Inferior parietal cortex (tissue), 1 donor: Measurements from ENCODE around the gene TEKT4.
"Not testable (repeated sequence)": the region's sequence is repeated elsewhere in the genome, so short reads cannot be mapped to it uniquely, and the experiment has no call there.

ENCODE experiments used
- DNase-seq: peaks from one replicate; pipeline ENCODE4 v3.0.0-alpha.2; 2016; ENCODE audit errors: extremely low spot score

Gene TEKT4

GRCh38 chr2:94875820-94876522 is 4.7 kb downstream of the TEKT4 start:
- no peak for DNase-seq

- no peak for DNase-seq
Observed at GRCh38 chr2:94876523-94876863, 5.3 kb downstream of the TEKT4 start.

- no peak for DNase-seq
Observed at GRCh38 chr2:94877129-94877528, 5.9 kb downstream of the TEKT4 start.

- DNase-seq, result not testable (repeated sequence)
Observed at GRCh38 chr2:94878575-94878974, 7.3 kb downstream of the TEKT4 start.

- no peak for DNase-seq
Observed at GRCh38 chr2:94879314-94879981, 8.2 kb downstream of the TEKT4 start.

GRCh38 chr2:94879982-94880377 is 8.8 kb downstream of the TEKT4 start:
- DNase-seq, result no peak

GRCh38 chr2:94880507-94880906 is 9.3 kb downstream of the TEKT4 start:
- DNase-seq, result no peak

GRCh38 chr2:94881070-94881469 is 9.8 kb downstream of the TEKT4 start:
- DNase-seq, result no peak

- no peak for DNase-seq
Observed at GRCh38 chr2:94890234-94890633, 19.0 kb downstream of the TEKT4 start.

- not testable (repeated sequence) for DNase-seq
Observed at GRCh38 chr2:94895273-94895672, 24.0 kb downstream of the TEKT4 start.

- not testable (repeated sequence) for DNase-seq
Observed at GRCh38 chr2:94906976-94907375, 35.7 kb downstream of the TEKT4 start.

- no peak for DNase-seq
Observed at GRCh38 chr2:94923196-94923595, 52.0 kb downstream of the TEKT4 start.

GRCh38 chr2:94924999-94925398 is 53.8 kb downstream of the TEKT4 start:
- DNase-seq, result not testable (repeated sequence)
